HG03175 (cell line): Measurements from ENCODE around the gene MYPN.

Source experiments
- ATAC-seq: cut with Tn5 transposase; IDR thresholded peaks from one replicate; pipeline ENCODE4 v1.9.1; 2021; ENCODE audit warnings: mild to moderate bottlenecking, moderate library complexity; ENCODE audit not compliant: unreplicated experiment

Gene MYPN

DNA sequence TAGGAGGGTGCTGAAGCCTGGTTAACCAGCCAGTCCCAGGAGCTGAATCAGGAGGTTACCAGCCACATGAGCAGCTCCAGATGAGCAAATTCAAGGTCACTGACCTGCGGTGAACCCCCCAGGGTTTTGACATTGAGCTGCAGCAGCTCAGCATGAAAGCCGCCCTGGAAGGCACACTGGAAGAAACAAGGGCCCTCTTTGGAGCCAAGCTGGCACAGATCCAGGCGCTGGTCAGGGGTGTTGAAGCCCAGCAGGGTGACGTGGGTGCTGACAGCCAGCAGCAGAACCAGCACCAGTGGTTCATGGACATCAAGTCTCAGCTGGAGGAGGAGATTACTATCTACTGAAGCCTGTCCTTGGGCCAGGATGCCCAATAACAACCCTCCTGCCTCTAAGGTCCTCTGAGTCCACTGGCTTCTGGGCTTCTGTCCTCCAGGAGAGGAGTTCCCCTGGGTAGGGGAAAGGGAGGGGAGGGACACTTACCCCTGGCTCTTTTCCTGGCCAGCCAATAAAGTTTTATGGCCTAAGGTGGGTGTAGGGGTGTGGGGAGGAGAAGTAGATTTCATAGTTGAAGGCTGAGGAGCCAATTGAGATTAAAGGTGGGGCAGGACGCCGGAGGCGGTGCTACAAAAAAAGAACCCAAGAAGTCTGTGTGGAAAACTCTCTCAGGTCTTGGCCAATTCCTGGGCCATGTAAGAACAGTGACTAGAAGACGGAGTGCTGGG is 152.0 kb downstream of the MYPN start:
- ATAC-seq = no peak
